ENCODE results near the gene ARFGEF3. TPM values are rescaled to one million over a fixed set of nuclear protein-coding genes. Genes with fewer than 3 reads are reported as not detected.

ARFGEF3 gene
- total RNA-seq, 2 donors from 2014 or later, result 1.1 to 1.4 TPM

GRCh38 chr6:138187156-138187555 is 25.4 kb downstream of the ARFGEF3 start:
- no peaks in the 10 kb centered on the region for H3K4me1 ChIP-seq (ENCODE audit: control insufficient read depth in 1 of 2, low read depth in 2 of 2)
- DNase-seq (ENCODE audit: low spot score) (no peak), ATAC-seq (ENCODE audit: insufficient number of reproducible peaks, low FRiP score, low read depth) (no peak)
- TF ChIP-seq CTCF (IDR thresholded peaks at IDR 0.05), result no peak
- H3K36me3 ChIP-seq, result no peaks in the 10 kb centered on the region
- no peak overlapping the region for H3K4me3 ChIP-seq
- H3K27ac ChIP-seq, result no peak overlapping the region
- no peaks in the 10 kb centered on the region for H3K9me3 ChIP-seq
- H3K27me3 ChIP-seq (replicated peaks; ENCODE audit: insufficient read depth), result no peaks in the 10 kb centered on the region

- DNase-seq (ENCODE audit: low spot score) (no peak), ATAC-seq (ENCODE audit: insufficient number of reproducible peaks, low FRiP score, low read depth) (no peak)
- Histone ChIP-seq H3K4me3 (no peak overlapping the region), H3K9me3 (no peaks in the 10 kb centered on the region), H3K27me3 (replicated peaks; ENCODE audit: insufficient read depth) (no peaks in the 10 kb centered on the region), H3K4me1 (ENCODE audit: control insufficient read depth in 1 of 2, low read depth in 2 of 2) (no peaks in the 10 kb centered on the region), H3K27ac (no peak overlapping the region), H3K36me3 (no peaks in the 10 kb centered on the region)
- no peak for TF ChIP-seq CTCF (IDR thresholded peaks at IDR 0.05)
These were observed 26.7 kb downstream of the ARFGEF3 start for GRCh38 chr6:138188278-138188941.

- no peak for TF ChIP-seq CTCF (IDR thresholded peaks at IDR 0.05)
- ATAC-seq (ENCODE audit: insufficient number of reproducible peaks, low FRiP score, low read depth), result no peak
- Histone ChIP-seq H3K27me3 (replicated peaks; ENCODE audit: insufficient read depth) (no peaks in the 10 kb centered on the region), H3K4me1 (ENCODE audit: control insufficient read depth in 1 of 2, low read depth in 2 of 2) (no peaks in the 10 kb centered on the region), H3K27ac (no peak overlapping the region), H3K4me3 (no peak overlapping the region), H3K9me3 (no peaks in the 10 kb centered on the region), H3K36me3 (no peaks in the 10 kb centered on the region)
- no peak for DNase-seq (ENCODE audit: low spot score)
These were observed 32.5 kb downstream of the ARFGEF3 start for GRCh38 chr6:138194287-138194686.

GRCh38 chr6:138196122-138196738 is 34.5 kb downstream of the ARFGEF3 start:
- Histone ChIP-seq H3K27me3 (replicated peaks; ENCODE audit: insufficient read depth) (no peaks in the 10 kb centered on the region), H3K4me3 (no peak overlapping the region), H3K4me1 (ENCODE audit: control insufficient read depth in 1 of 2, low read depth in 2 of 2) (no peaks in the 10 kb centered on the region), H3K36me3 (no peaks in the 10 kb centered on the region), H3K27ac (no peak overlapping the region), H3K9me3 (no peaks in the 10 kb centered on the region)
- ATAC-seq (ENCODE audit: insufficient number of reproducible peaks, low FRiP score, low read depth), result no peak
- DNase-seq (ENCODE audit: low spot score), result no peak
- no peak for TF ChIP-seq CTCF (IDR thresholded peaks at IDR 0.05)

- no peaks in the 10 kb centered on the region for H3K27me3 ChIP-seq (replicated peaks; ENCODE audit: insufficient read depth)
- no peaks in the 10 kb centered on the region for H3K4me1 ChIP-seq (ENCODE audit: control insufficient read depth in 1 of 2, low read depth in 2 of 2)
- no peak overlapping the region for H3K27ac ChIP-seq
- ATAC-seq (ENCODE audit: insufficient number of reproducible peaks, low FRiP score, low read depth), result no peak
- H3K4me3 ChIP-seq, result no peak overlapping the region
- no peaks in the 10 kb centered on the region for H3K9me3 ChIP-seq
- H3K36me3 ChIP-seq, result no peaks in the 10 kb centered on the region
- no peak for TF ChIP-seq CTCF (IDR thresholded peaks at IDR 0.05)
- no peak for DNase-seq (ENCODE audit: low spot score)
These were observed 35.8 kb downstream of the ARFGEF3 start for GRCh38 chr6:138197570-138197969.

Data from thoracic aorta (tissue), 2 donors.